HL-60/S4 treated with retinoic acid at 250 ng/mL for 4 days and 3 days (cell line): ENCODE measurements around the gene SARM1.

Experiments used
- in situ Hi-C: fragments of 300-500 bp; cut with MboI; formaldehyde crosslinking; loops from 2 replicates; pipeline ENCODE4 v1.7.0; 2022; ENCODE audit warnings: low sequenced_read_pairs

SARM1 gene

GRCh38 chr17:28340374-28340773 is 31.1 kb upstream of the SARM1 start:
- in situ Hi-C loops, result no loop called here

GRCh38 chr17:28341516-28341915 is 30.0 kb upstream of the SARM1 start:
- in situ Hi-C loops, result no loop called here

GRCh38 chr17:28342313-28342712 is 29.2 kb upstream of the SARM1 start:
- in situ Hi-C loops, result no loop called here

- in situ Hi-C loops, result no loop called here
Observed at GRCh38 chr17:28343491-28343932, 28.0 kb upstream of the SARM1 start.

GRCh38 chr17:28344011-28344410 is 27.5 kb upstream of the SARM1 start:
- in situ Hi-C loops, result no loop called here

- in situ Hi-C loops, result no loop called here
Observed at GRCh38 chr17:28344435-28344901, 27.0 kb upstream of the SARM1 start.

GRCh38 chr17:28345419-28346198 is 25.9 kb upstream of the SARM1 start:
- in situ Hi-C loops, result no loop called here

- in situ Hi-C loops, result no loop called here
Observed at GRCh38 chr17:28346199-28346580, 25.3 kb upstream of the SARM1 start.

- in situ Hi-C loops, result no loop called here
Observed at GRCh38 chr17:28346746-28347246, 24.7 kb upstream of the SARM1 start.

GRCh38 chr17:28347261-28347891 is 24.1 kb upstream of the SARM1 start:
- in situ Hi-C loops, result no loop called here

GRCh38 chr17:28348979-28349378 is 22.5 kb upstream of the SARM1 start:
- in situ Hi-C loops, result no loop called here

GRCh38 chr17:28350271-28350670 is 21.2 kb upstream of the SARM1 start:
- in situ Hi-C loops, result no loop called here

GRCh38 chr17:28357061-28357900 is 14.2 kb upstream of the SARM1 start, which contains the start of gene POLDIP2:
Gene POLDIP2, minus strand, starts transcription at chr17:28357527. Its CDS starts 79 bp downstream, at chr17:28357448.
- in situ Hi-C loops, result no loop called here

- in situ Hi-C loops, result no loop called here
Observed at GRCh38 chr17:28357901-28358197, 13.6 kb upstream of the SARM1 start.

GRCh38 chr17:28363186-28363585 is 8.3 kb upstream of the SARM1 start:
- in situ Hi-C loops, result no loop called here

- in situ Hi-C loops, result no loop called here
Observed at GRCh38 chr17:28363776-28364650, 7.5 kb upstream of the SARM1 start.

GRCh38 chr17:28364665-28365363 is 6.7 kb upstream of the SARM1 start, which contains the start of gene SEBOX:
Gene SEBOX, minus strand, starts transcription at chr17:28365199. Its CDS starts 48 bp downstream, at chr17:28365151.
- in situ Hi-C loops, result no loop called here

GRCh38 chr17:28365487-28365886 is 6.0 kb upstream of the SARM1 start:
- in situ Hi-C loops, result no loop called here

- in situ Hi-C loops, result no loop called here
Observed at GRCh38 chr17:28366605-28367004, 4.9 kb upstream of the SARM1 start.
